Limb (tissue), 2 donors: Measurements from ENCODE around the gene CPNE5.
"Not testable (repeated sequence)": the region's sequence is repeated elsewhere in the genome, so short reads cannot be mapped to it uniquely, and the experiment has no call there.

Experiments used
- DNase-seq, 2 donors: peaks; one replicate each; pipeline ENCODE4 v3.0.0-alpha.2; 2016; ENCODE audit errors: extremely low spot score in 2 of 2

The CPNE5 gene

GRCh38 chr6:36704961-36705577 is 134.2 kb downstream of the CPNE5 start:
- not testable (repeated sequence) for DNase-seq

DNA sequence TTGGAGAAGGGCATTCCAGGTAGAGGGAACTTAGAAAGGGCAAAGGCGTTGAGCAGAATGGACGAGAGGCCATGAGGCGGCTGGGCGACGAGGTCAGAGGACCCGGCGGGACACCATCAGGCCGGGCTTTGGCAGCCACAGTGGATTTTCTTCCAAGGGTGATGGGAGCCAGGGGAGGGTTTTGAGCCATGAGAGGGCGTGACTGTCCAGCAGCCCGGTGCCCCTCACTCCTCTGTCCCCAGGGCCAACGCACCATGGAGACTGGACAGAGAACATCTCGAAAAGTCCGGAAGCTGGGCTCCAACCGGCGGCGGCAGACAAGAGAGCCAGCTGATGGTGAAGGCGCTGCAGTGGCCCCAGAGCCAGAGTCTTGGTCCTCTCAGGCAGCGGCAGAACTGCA is 135.3 kb downstream of the CPNE5 start:
- DNase-seq = no peak

DNA sequence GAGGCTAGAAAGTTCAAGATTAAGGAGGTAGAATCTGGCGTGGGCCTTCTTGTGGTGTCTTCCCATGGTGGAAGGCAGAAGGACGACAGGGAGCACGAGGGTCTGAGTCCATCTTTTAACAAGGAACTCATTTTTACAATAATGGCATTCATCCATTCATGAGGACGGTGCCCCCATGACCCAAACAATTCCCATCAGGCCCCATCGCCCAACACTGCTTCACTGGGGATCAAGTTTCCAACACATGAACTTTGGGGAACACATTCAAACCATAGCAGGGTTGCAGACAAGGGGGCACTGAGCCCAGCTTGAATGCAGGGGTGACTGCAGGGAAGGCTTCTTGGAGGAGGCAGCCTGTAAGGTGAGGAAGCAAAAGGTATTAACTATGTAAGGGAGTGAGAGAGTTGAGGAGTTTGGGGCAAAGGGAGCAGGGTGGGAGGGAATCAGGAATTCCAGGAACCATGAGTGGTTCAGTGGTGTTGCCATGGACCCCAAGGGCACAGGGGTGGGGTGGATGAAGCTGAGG is 136.1 kb downstream of the CPNE5 start:
- no peak for DNase-seq

- no peak for DNase-seq
Measured at GRCh38 chr6:36702656-36703055, 136.6 kb downstream of the CPNE5 start.

- no peak for DNase-seq
Measured at GRCh38 chr6:36701401-36701991, 137.7 kb downstream of the CPNE5 start.

GRCh38 chr6:36700831-36701230 is 138.4 kb downstream of the CPNE5 start:
- no peak for DNase-seq

GRCh38 chr6:36700071-36700812 is 139.0 kb downstream of the CPNE5 start:
- DNase-seq = no peak

- DNase-seq = no peak
Measured at GRCh38 chr6:36699348-36699747, 139.9 kb downstream of the CPNE5 start.

DNA sequence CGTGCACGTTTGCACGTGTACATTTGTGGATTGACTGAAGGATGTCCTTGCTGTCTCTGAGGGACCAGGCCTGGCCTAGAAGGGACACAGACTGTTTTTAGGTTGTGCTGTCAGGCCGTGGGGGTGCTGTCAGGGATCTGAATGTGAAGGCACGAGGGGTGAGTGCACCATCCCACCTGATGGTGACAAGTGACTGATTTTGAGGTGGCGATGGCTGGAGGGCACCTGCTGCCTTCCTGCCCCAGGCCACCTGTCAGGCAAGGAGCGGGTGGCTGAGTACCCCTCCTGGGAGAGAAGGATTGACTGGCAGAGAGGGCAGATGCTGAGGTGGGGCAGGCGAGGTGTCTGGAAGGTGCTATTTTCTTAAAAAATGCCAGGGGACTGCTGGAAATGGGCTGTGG is 140.4 kb downstream of the CPNE5 start:
- no peak for DNase-seq

- no peak for DNase-seq
Measured at GRCh38 chr6:36698196-36698595, 141.0 kb downstream of the CPNE5 start.

GRCh38 chr6:36697481-36697903 is 141.8 kb downstream of the CPNE5 start, which contains the start of gene RAB44:
RAB44 (plus strand) TSS chr6:36697826; CDS start chr6:36704236, 6,410 bp downstream.
- no peak for DNase-seq

DNA sequence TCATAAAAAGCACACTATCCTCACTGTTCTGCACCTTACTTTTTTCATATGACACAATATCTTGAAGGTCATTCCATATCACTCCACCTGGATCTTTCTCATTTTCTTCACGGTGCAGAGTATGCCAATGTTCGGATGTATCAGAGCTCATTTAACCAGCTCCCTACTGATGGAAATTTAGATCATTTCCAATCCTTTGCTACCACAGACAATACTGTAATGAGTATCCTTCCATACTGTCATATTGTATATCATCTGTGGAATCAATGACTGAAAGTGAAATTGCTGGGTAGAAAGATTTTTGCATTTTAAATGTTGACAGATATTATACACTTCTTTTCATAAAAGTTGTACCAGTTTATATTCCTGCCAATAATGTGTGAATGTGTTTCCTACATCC is 143.8 kb downstream of the CPNE5 start:
- no peak for DNase-seq

DNA sequence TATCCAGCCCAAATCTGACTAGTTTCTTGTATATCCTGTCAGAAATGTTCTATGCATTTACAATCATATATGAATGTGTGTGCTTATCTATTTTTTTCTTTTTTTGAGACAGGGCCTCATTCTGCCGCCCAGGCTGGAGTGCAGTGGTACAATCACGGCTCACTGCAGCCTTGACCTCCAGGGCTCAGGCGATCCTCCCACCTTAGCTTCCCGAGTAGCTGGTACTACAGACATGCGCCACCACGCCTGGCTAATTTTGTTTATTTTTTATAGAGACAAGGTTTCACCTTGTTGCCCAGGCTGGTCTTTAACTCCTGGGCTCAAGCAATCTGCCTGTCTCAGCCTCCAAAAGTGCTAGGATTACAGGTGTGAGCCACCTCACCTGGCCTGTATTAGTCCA is 144.6 kb downstream of the CPNE5 start:
- DNase-seq = no peak

DNA sequence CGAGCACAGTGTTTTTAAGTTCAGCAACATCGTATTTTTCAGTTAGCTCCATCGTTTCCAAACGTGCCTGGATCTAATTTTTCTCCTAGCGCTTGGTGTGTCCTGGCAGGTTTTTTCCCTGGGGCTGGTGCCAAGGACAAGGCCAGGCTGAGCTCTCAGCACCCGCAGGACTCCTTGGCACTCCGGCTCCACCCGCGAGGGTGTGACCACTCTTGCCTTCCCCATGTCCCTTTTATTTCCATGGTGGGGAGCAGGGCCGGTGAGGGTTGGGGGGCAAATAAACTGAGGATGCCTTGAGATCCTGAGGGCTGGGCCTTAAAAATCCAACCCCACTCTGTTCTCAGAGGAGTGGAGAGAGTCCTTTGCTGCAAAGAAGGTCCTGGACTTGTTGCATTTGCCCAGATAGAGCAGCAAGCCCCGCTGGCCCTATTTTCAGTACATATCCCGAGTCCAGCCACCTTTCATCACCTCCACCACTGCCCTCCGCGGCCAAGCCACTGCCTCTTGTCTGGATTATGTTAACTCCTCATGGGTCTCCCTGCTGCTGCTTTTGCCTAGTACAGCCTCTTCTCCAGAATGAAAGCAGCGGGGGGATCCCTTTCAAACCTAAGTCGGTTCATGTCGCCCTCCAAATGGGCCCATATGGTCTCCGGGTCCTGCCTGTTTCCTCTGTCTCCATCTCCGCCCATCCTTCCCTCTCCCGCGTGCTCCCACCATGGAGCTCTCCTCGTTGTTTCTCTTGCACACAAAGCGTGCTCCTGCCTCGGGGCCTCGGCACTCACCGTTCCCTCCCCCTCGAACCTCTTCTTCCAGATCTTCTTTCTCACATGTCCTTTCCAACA is 146.2 kb downstream of the CPNE5 start:
- DNase-seq = no peak

- DNase-seq = no peak
Measured at GRCh38 chr6:36692220-36692619, 147.0 kb downstream of the CPNE5 start.

GRCh38 chr6:36691612-36692011 is 147.6 kb downstream of the CPNE5 start:
- DNase-seq = no peak

DNA sequence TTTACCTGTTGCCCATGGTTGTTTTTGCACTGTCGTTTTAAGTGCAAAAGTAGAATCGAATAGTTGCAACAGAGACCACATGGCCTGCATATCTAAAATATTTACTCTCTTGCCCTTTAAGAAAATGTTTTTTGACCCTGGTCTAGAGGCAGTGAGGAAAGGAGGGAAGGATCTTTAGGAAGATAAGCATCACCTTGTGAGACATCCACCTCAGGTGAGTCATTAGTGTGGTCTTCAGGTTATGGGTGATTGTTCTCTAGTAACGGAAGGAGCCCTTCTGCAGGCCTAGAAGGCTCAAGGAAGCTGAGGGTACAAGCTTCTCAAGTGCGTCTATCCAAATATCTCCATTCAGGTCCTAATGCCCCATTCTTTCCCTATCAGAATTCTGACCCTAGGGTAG is 148.2 kb downstream of the CPNE5 start:
- DNase-seq = no peak
